ENCODE results near the gene ITGAL. TPM values are rescaled to one million over a fixed set of nuclear protein-coding genes. Genes with fewer than 3 reads are reported as not detected.

The ITGAL gene
- total and polyA plus RNA-seq, 4 donors: 4.3 to 11.8 (median 6.9) TPM

GRCh38 chr16:30438835-30439234 is 33.7 kb upstream of the ITGAL start:
- TF ChIP-seq, protein P1, sequence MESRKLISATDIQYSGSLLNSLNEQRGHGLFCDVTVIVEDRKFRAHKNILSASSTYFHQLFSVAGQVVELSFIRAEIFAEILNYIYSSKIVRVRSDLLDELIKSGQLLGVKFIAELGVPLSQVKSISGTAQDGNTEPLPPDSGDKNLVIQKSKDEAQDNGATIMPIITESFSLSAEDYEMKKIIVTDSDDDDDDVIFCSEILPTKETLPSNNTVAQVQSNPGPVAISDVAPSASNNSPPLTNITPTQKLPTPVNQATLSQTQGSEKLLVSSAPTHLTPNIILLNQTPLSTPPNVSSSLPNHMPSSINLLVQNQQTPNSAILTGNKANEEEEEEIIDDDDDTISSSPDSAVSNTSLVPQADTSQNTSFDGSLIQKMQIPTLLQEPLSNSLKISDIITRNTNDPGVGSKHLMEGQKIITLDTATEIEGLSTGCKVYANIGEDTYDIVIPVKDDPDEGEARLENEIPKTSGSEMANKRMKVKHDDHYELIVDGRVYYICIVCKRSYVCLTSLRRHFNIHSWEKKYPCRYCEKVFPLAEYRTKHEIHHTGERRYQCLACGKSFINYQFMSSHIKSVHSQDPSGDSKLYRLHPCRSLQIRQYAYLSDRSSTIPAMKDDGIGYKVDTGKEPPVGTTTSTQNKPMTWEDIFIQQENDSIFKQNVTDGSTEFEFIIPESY (IDR thresholded peaks at IDR 0.05): no peak
- TF ChIP-seq JUND (IDR thresholded peaks at IDR 0.05): no peak
- no peak for TF ChIP-seq EGR1 (IDR thresholded peaks at IDR 0.05; ENCODE audit: low read depth in 2 of 2)
- TF ChIP-seq GABPA (IDR thresholded peaks at IDR 0.05 in 1 of 2, conservative IDR thresholded peaks at IDR 0.05 in 1 of 2): no peak
- no peak for TF ChIP-seq RAD21 (IDR thresholded peaks at IDR 0.05)
- TF ChIP-seq TAF1 (conservative IDR thresholded peaks at IDR 0.05): no peak
- no peak for TF ChIP-seq HNF4G (IDR thresholded peaks at IDR 0.05)
- no peak for TF ChIP-seq NR2F2 (IDR thresholded peaks at IDR 0.05)
- no peak for TF ChIP-seq FOXA1 (IDR thresholded peaks at IDR 0.05)
- TF ChIP-seq YY1 (IDR thresholded peaks at IDR 0.05): no peak
- WGBS: 94% methylated on average over 5 of the region's 5 CpGs

DNA sequence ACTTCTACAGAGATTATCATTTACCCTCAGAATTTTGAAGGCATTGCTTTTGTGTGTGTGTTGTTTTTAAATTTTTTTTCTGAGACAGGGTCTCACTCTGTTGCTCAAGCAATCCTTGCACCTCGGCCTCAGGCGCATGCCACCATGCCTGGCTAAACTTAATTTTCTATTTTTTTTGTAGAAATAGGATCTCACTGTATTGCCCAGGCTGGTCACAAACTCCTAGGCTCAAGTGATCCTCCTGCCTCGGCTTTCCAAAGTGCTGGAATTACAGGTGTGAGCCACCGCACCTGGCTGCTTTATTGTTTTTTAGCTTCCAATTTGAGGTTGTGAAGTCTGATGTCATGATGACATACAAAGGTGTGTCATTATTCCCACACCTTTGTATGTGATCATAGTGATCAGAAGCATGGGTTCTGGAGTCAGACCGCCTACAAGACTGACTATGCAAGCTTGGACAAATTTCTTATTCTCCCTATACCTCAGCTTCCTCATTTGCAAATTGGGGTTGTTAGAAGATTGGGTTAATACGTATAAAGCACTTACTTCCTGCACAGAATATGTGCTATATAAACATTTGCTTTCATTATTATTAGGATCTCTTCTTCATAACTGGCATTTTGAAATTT is 32.7 kb upstream of the ITGAL start:
- Histone ChIP-seq H3K9me3 (ENCODE audit: control insufficient read depth in 4 of 4, low read length in 3 of 4) (no peaks in the 10 kb centered on the region), H3K27ac (ENCODE audit: low read depth in 1 of 2, low read length in 2 of 2) (no peak overlapping the region), H3K27me3 (ENCODE audit: control insufficient read depth in 4 of 4, insufficient read depth in 4 of 4, low read length in 3 of 4) (no peaks in the 10 kb centered on the region), H3K36me3 (ENCODE audit: control insufficient read depth in 4 of 4, insufficient read depth in 3 of 4, low read depth in 1 of 4, low read length in 3 of 4) (peaks cover 0 to 2% (median 0%) of the 10 kb centered on the region in 4 donors), H3K4me3 (ENCODE audit: low read depth in 1 of 3, low read length in 3 of 3) (no peak overlapping the region), H3K4me1 (ENCODE audit: control insufficient read depth in 4 of 4, insufficient read depth in 4 of 4, low read length in 3 of 4) (peaks cover 0 to 14% (median 7%) of the 10 kb centered on the region in 4 donors), H3K9ac (ENCODE audit: low read depth in 1 of 2, low read length in 2 of 2) (no peak overlapping the region)
- no peak for DNase-seq (ENCODE audit: low spot score)
- 87% methylated on average over 6 of the region's 6 CpGs for WGBS
- TF ChIP-seq REST (IDR thresholded peaks at IDR 0.05): no peak
- TF ChIP-seq NR2F2 (IDR thresholded peaks at IDR 0.05): no peak
- TF ChIP-seq ATF3 (IDR thresholded peaks at IDR 0.05): no peak
- TF ChIP-seq, protein P1 (IDR thresholded peaks at IDR 0.05): no peak
- TF ChIP-seq EGR1 (IDR thresholded peaks at IDR 0.05; ENCODE audit: low read depth in 2 of 2): no peak
- TF ChIP-seq FOXA2 (IDR thresholded peaks at IDR 0.05): no peak
- TF ChIP-seq, protein P2, sequence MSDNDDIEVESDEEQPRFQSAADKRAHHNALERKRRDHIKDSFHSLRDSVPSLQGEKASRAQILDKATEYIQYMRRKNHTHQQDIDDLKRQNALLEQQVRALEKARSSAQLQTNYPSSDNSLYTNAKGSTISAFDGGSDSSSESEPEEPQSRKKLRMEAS (IDR thresholded peaks at IDR 0.05): no peak
- no peak for TF ChIP-seq JUND (IDR thresholded peaks at IDR 0.05)
- TF ChIP-seq HNF4A (conservative IDR thresholded peaks at IDR 0.05): no peak
- no peak for TF ChIP-seq RAD21 (IDR thresholded peaks at IDR 0.05)
- TF ChIP-seq TAF1 (conservative IDR thresholded peaks at IDR 0.05): no peak
- TF ChIP-seq CTCF (IDR thresholded peaks at IDR 0.05; ENCODE audit: low read depth, low read length, missing input control): no peak
- no peak for TF ChIP-seq YY1 (IDR thresholded peaks at IDR 0.05)

More at GRCh38 chr16:30438835-30439234, 33.7 kb upstream of the ITGAL start:
- H3K4me1 ChIP-seq (ENCODE audit: control insufficient read depth in 4 of 4, insufficient read depth in 4 of 4, low read length in 3 of 4): peaks cover 0 to 13% (median 7%) of the 10 kb centered on the region in 4 donors
- H3K9ac ChIP-seq (ENCODE audit: low read depth in 1 of 2, low read length in 2 of 2): no peak overlapping the region
- H3K27me3 ChIP-seq (ENCODE audit: control insufficient read depth in 4 of 4, insufficient read depth in 4 of 4, low read length in 3 of 4): no peaks in the 10 kb centered on the region
- H3K9me3 ChIP-seq (ENCODE audit: control insufficient read depth in 4 of 4, low read length in 3 of 4): no peaks in the 10 kb centered on the region
- H3K4me3 ChIP-seq (ENCODE audit: low read depth in 1 of 3, low read length in 3 of 3): no peak overlapping the region
- peaks cover 0 to 2% (median 0%) of the 10 kb centered on the region in 4 donors for H3K36me3 ChIP-seq (ENCODE audit: control insufficient read depth in 4 of 4, insufficient read depth in 3 of 4, low read depth in 1 of 4, low read length in 3 of 4)
- no peak overlapping the region for H3K27ac ChIP-seq (ENCODE audit: low read depth in 1 of 2, low read length in 2 of 2)
- no peak for DNase-seq (ENCODE audit: low spot score)
